GM10266 (cell line): ENCODE data around the gene APBB3.
A peak's percentile ranks its signal among the peaks of the same experiment; 100 is the strongest.
"Not testable (repeated sequence)": the region's sequence is repeated elsewhere in the genome, so short reads cannot be mapped to it uniquely, and the experiment has no call there.

ENCODE experiments used
- DNase-seq: peaks from one replicate; pipeline ENCODE4 v3.0.0; 2012; ENCODE audit errors: extremely low spot score
- CTCF ChIP-seq: IDR thresholded peaks from 2 replicates; pipeline ENCODE4 v1.5.1; 2012; ENCODE audit warnings: mild to moderate bottlenecking, low read depth; ENCODE audit not compliant: control insufficient read depth, insufficient read depth; ENCODE audit errors: missing control alignments

Gene APBB3

GRCh38 chr5:140564196-140565023 lies at the start of gene APBB3, which contains the start of gene SLC35A4:
TSS of gene APBB3 (minus strand) at chr5:140564598. CDS start at chr5:140564245, 353 bp downstream.
TSS of gene SLC35A4 (plus strand) at chr5:140564828. CDS start at chr5:140567170, 2,342 bp downstream.
- peak; percentile 11 for TF ChIP-seq CTCF
- DNase-seq = peak; percentile 93

GRCh38 chr5:140611020-140611521 lies 46.7 kb upstream of the APBB3 start:
- no peak for DNase-seq

GRCh38 chr5:140609126-140609525 lies 44.7 kb upstream of the APBB3 start:
- no peak for DNase-seq
- no peak for TF ChIP-seq CTCF

More at GRCh38 chr5:140611020-140611521, 46.7 kb upstream of the APBB3 start:
- no peak for TF ChIP-seq CTCF

- no peak for DNase-seq
- TF ChIP-seq CTCF = no peak
These were observed 44.3 kb upstream of the APBB3 start for GRCh38 chr5:140608722-140609121.

- no peak for TF ChIP-seq CTCF
These were observed 42.6 kb upstream of the APBB3 start for GRCh38 chr5:140607031-140607430.

GRCh38 chr5:140605879-140606278 lies 41.5 kb upstream of the APBB3 start:
- no peak for DNase-seq
- TF ChIP-seq CTCF = no peak

More at GRCh38 chr5:140607031-140607430, 42.6 kb upstream of the APBB3 start:
- DNase-seq = no peak

GRCh38 chr5:140603734-140604133 lies 39.3 kb upstream of the APBB3 start:
- no peak for DNase-seq
- TF ChIP-seq CTCF = no peak

GRCh38 chr5:140603446-140603698 lies 39.0 kb upstream of the APBB3 start:
- not testable (repeated sequence) for DNase-seq
